ENCODE results near the gene DIPK1B. TPM values are rescaled to one million over a fixed set of nuclear protein-coding genes. Genes with fewer than 3 reads are reported as not detected.

The DIPK1B gene
- total RNA-seq, 4 donors from 2014 or later: 5.4 to 37.9 (median 15.8) TPM

DNA sequence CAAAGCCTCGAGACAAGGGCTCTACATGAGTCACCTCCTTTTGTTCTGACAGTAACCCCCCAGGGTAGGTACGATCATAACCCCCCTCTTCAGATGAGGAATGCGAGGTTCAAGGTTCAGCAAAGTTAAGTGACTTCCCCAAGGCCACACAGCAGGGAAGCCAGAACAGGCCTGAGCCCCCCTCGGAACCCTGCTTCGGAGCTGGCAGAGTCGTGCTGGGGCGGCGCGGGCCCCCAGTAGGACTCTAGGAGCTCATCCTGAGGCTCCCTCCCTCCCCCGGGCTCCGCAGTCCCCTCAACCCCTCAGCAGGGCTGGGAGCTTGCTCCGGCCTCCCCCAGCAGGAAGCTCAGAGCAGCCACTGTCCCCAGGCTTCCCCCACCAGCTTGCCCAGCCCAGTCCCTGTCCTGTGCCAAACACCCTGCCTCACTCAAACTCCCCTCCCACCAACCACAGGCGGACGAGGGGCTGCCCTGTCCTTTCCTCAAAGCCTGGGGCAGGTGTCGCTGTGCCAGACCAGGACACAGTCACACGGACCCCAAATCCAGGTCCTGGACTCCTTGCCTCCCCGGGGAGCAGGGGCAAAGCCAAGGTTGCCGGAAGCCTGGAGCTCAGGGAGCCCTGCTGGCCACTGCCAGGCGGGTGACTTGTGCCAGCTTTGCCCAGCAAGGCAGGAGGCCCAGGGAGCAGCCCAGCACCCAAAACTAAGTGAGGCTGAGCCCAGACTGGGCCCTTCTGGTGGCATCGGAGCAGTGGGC, 30.2 kb upstream of the DIPK1B start:
- Histone ChIP-seq H3K27me3 (no peaks in the 10 kb centered on the region), H3K27ac (no peak overlapping the region), H3K36me3 (peaks cover 0 to 5% (median 0%) of the 10 kb centered on the region in 3 donors), H3K4me3 (no peak overlapping the region), H3K9me3 (no peaks in the 10 kb centered on the region), H3K4me1 (peaks cover 0 to 26% (median 14%) of the 10 kb centered on the region in 4 donors)
- WGBS, 2 donors: 90 to 91% methylated on average over 14 to 18 of the region's 20 CpGs
- DNase-seq (ENCODE audit: low spot score in 2 of 2): no peak
- TF ChIP-seq EP300 (IDR thresholded peaks at IDR 0.05) (no peak), POLR2A (IDR thresholded peaks at IDR 0.05) (no peak)
- TF ChIP-seq, protein P1, sequence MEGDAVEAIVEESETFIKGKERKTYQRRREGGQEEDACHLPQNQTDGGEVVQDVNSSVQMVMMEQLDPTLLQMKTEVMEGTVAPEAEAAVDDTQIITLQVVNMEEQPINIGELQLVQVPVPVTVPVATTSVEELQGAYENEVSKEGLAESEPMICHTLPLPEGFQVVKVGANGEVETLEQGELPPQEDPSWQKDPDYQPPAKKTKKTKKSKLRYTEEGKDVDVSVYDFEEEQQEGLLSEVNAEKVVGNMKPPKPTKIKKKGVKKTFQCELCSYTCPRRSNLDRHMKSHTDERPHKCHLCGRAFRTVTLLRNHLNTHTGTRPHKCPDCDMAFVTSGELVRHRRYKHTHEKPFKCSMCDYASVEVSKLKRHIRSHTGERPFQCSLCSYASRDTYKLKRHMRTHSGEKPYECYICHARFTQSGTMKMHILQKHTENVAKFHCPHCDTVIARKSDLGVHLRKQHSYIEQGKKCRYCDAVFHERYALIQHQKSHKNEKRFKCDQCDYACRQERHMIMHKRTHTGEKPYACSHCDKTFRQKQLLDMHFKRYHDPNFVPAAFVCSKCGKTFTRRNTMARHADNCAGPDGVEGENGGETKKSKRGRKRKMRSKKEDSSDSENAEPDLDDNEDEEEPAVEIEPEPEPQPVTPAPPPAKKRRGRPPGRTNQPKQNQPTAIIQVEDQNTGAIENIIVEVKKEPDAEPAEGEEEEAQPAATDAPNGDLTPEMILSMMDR (IDR thresholded peaks at IDR 0.05): no peak

GRCh38 chr9:136682710-136683109, 29.7 kb upstream of the DIPK1B start:
- TF ChIP-seq EP300 (IDR thresholded peaks at IDR 0.05) (no peak), POLR2A (IDR thresholded peaks at IDR 0.05) (no peak)
- TF ChIP-seq, protein P1 (IDR thresholded peaks at IDR 0.05): no peak
- no peaks in the 10 kb centered on the region for H3K27me3 ChIP-seq
- no peak overlapping the region for H3K4me3 ChIP-seq
- 83 to 84% methylated on average over 6 to 10 of the region's 10 CpGs for WGBS, 2 donors
- DNase-seq (ENCODE audit: low spot score in 2 of 2): no peak
- H3K4me1 ChIP-seq: peaks cover 0 to 30% (median 16%) of the 10 kb centered on the region in 4 donors
- H3K9me3 ChIP-seq: no peaks in the 10 kb centered on the region
- H3K36me3 ChIP-seq: no peaks in the 10 kb centered on the region
- H3K27ac ChIP-seq: no peak overlapping the region

GRCh38 chr9:136683173-136683745, 29.1 kb upstream of the DIPK1B start:
- DNase-seq (ENCODE audit: low spot score in 2 of 2): no peak
- 84 to 88% methylated on average over 14 of the region's 16 CpGs for WGBS, 2 donors
- H3K36me3 ChIP-seq: no peaks in the 10 kb centered on the region
- H3K27me3 ChIP-seq: no peaks in the 10 kb centered on the region
- H3K9me3 ChIP-seq: no peaks in the 10 kb centered on the region
- H3K27ac ChIP-seq: no peak overlapping the region
- TF ChIP-seq EP300 (IDR thresholded peaks at IDR 0.05) (no peak), POLR2A (IDR thresholded peaks at IDR 0.05) (no peak)
- TF ChIP-seq, protein P1 (IDR thresholded peaks at IDR 0.05): no peak
- H3K4me3 ChIP-seq: no peak overlapping the region
- peaks cover 0 to 35% (median 19%) of the 10 kb centered on the region in 4 donors for H3K4me1 ChIP-seq

GRCh38 chr9:136683755-136684154, 28.6 kb upstream of the DIPK1B start:
- no peak for DNase-seq (ENCODE audit: low spot score in 2 of 2)
- TF ChIP-seq, protein P1 (IDR thresholded peaks at IDR 0.05): no peak
- TF ChIP-seq POLR2A (IDR thresholded peaks at IDR 0.05) (no peak), EP300 (IDR thresholded peaks at IDR 0.05) (no peak)
- WGBS, 2 donors: 89 to 93% methylated on average over 10 to 14 of the region's 14 CpGs

DNA sequence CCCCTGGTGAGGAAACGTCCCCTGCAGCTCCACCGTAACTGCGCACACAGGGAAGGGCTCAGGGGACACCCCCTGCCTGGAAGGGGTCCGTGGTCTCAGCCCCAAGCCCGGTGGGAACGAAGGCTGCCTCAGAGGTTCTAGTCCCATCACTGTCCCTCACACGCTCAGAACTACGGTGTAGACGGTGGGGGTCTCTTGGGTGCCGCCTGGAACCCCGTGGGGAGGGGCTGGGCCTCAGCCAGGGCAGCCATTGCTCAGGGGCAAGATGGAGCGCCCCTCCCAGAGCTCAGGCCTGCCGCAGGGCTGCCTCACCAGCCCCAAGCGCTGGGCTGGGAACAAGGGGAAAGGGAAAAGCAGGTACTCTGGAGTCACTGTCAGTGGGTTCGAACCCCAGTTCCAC, 28.0 kb upstream of the DIPK1B start:
- Histone ChIP-seq H3K4me3 (no peak overlapping the region), H3K9me3 (no peaks in the 10 kb centered on the region), H3K36me3 (no peaks in the 10 kb centered on the region), H3K4me1 (peaks cover 0 to 35% (median 19%) of the 10 kb centered on the region in 4 donors), H3K27ac (no peak overlapping the region), H3K27me3 (no peaks in the 10 kb centered on the region)
- TF ChIP-seq EP300 (IDR thresholded peaks at IDR 0.05) (no peak), POLR2A (IDR thresholded peaks at IDR 0.05) (no peak)
- TF ChIP-seq, protein P1 (IDR thresholded peaks at IDR 0.05): no peak
- DNase-seq (ENCODE audit: low spot score in 2 of 2): no peak
- WGBS, 2 donors: 81 to 82% methylated on average over 15 of the region's 15 CpGs

More at GRCh38 chr9:136683755-136684154, 28.6 kb upstream of the DIPK1B start:
- Histone ChIP-seq H3K4me3 (no peak overlapping the region), H3K27me3 (no peaks in the 10 kb centered on the region), H3K36me3 (no peaks in the 10 kb centered on the region), H3K4me1 (peaks cover 0 to 35% (median 19%) of the 10 kb centered on the region in 4 donors), H3K9me3 (no peaks in the 10 kb centered on the region), H3K27ac (no peak overlapping the region)
